HepG2 (cell line): ENCODE measurements around the gene SPINT4. TPM values are rescaled to one million over a fixed set of nuclear protein-coding genes. Genes with fewer than 3 reads are reported as not detected.
A peak's percentile ranks its signal among the peaks of the same experiment; 100 is the strongest.

ENCODE experiments used
- CERS6 ChIP-seq: sonication (generic); formaldehyde crosslinking; IDR thresholded peaks from 2 replicates; pipeline ENCODE4 v1.5.0; 2020; ENCODE audit warnings: missing genetic modification reagents
- FOSL2 ChIP-seq: sonication (generic); formaldehyde crosslinking; IDR thresholded peaks from 2 replicates; pipeline ENCODE4 v1.4.0; 2020; ENCODE audit warnings: missing genetic modification reagents
- FOXJ3 ChIP-seq: sonication (generic); formaldehyde crosslinking; IDR thresholded peaks from 2 replicates; pipeline ENCODE4 v1.4.0; 2020; ENCODE audit warnings: missing genetic modification reagents, mild to moderate bottlenecking, borderline replicate concordance
- FOXM1 ChIP-seq: sonication (generic); formaldehyde crosslinking; IDR thresholded peaks from 2 replicates; pipeline ENCODE4 v1.5.0; 2020; ENCODE audit warnings: missing genetic modification reagents
- ISX ChIP-seq: sonication (generic); formaldehyde crosslinking; conservative IDR thresholded peaks from 2 replicates; pipeline ENCODE4 v1.5.0; 2020; ENCODE audit warnings: missing genetic modification reagents
- MIER2 ChIP-seq: IDR thresholded peaks from 2 replicates; pipeline ENCODE4 v1.6.1; 2016; ENCODE audit warnings: missing biosample characterization, missing genetic modification reagents
- NCOA2 ChIP-seq: sonication (generic); formaldehyde crosslinking; IDR thresholded peaks from 2 replicates; pipeline ENCODE4 v1.8.0; 2022; ENCODE audit warnings: inconsistent platforms
- ONECUT2 ChIP-seq: sonication (generic); formaldehyde crosslinking; IDR thresholded peaks from 2 replicates; pipeline ENCODE4 v1.4.0; 2020; ENCODE audit warnings: missing genetic modification reagents
- PCBP1 ChIP-seq: fragments of 200-400 bp; formaldehyde crosslinking; IDR thresholded peaks from 2 replicates; pipeline ENCODE4 v1.6.1; 2017; ENCODE audit warnings: mild to moderate bottlenecking, low read depth, low read length, borderline replicate concordance
- RARA ChIP-seq: IDR thresholded peaks from 2 replicates; pipeline ENCODE4 v1.6.1; 2016; ENCODE audit warnings: missing genetic modification reagents, missing compliant biosample characterization
- RELA ChIP-seq: sonication (generic); formaldehyde crosslinking; IDR thresholded peaks from 2 replicates; pipeline ENCODE4 v1.4.0; 2020; ENCODE audit warnings: missing genetic modification reagents
- SRY ChIP-seq: sonication (generic); formaldehyde crosslinking; IDR thresholded peaks from 2 replicates; pipeline ENCODE4 v1.8.0; 2022; ENCODE audit warnings: mild to moderate bottlenecking, missing genetic modification reagents
- THYN1 ChIP-seq: sonication (generic); formaldehyde crosslinking; IDR thresholded peaks from 2 replicates; pipeline ENCODE4 v1.8.1; 2023; ENCODE audit warnings: low read depth, mild to moderate bottlenecking, moderate library complexity, missing genetic modification reagents, borderline replicate concordance
- ZFAT ChIP-seq: sonication (generic); formaldehyde crosslinking; conservative IDR thresholded peaks from 2 replicates; pipeline ENCODE4 v1.8.1; 2023; ENCODE audit warnings: missing genetic modification reagents, inconsistent platforms
- ZFP90 ChIP-seq: sonication (generic); formaldehyde crosslinking; IDR thresholded peaks from 2 replicates; pipeline ENCODE4 v1.8.0; 2022; ENCODE audit warnings: missing genetic modification reagents, mild to moderate bottlenecking, inconsistent platforms, borderline replicate concordance
- ZNF124 ChIP-seq: sonication (generic); formaldehyde crosslinking; IDR thresholded peaks from 2 replicates; pipeline ENCODE4 v1.4.0; 2020; ENCODE audit warnings: missing genetic modification reagents
- ZNF260 ChIP-seq: sonication (generic); formaldehyde crosslinking; IDR thresholded peaks from 2 replicates; pipeline ENCODE4 v1.4.0; 2020; ENCODE audit warnings: missing genetic modification reagents, low read depth, mild to moderate bottlenecking, borderline replicate concordance
- ZNF546 ChIP-seq: sonication (generic); formaldehyde crosslinking; conservative IDR thresholded peaks from 2 replicates; pipeline ENCODE4 v1.8.1; 2023; ENCODE audit warnings: mild to moderate bottlenecking, missing genetic modification reagents
- ZNF550 ChIP-seq: sonication (generic); formaldehyde crosslinking; IDR thresholded peaks from 2 replicates; pipeline ENCODE4 v1.4.0; 2020; ENCODE audit warnings: mild to moderate bottlenecking, missing genetic modification reagents, borderline replicate concordance
- ZNF761 ChIP-seq: sonication (generic); formaldehyde crosslinking; conservative IDR thresholded peaks from 2 replicates; pipeline ENCODE4 v1.4.0; 2020; ENCODE audit warnings: mild to moderate bottlenecking, missing genetic modification reagents
- ZNF772 ChIP-seq: sonication (generic); formaldehyde crosslinking; IDR thresholded peaks from 2 replicates; pipeline ENCODE4 v1.5.0; 2020; ENCODE audit warnings: mild to moderate bottlenecking, missing genetic modification reagents
- polyA plus RNA-seq, 8 experiments: library from polyadenylated mRNA; depleted of rRNA in 3 of 8; stranded (reverse) in 7 of 8; unstranded in 1 of 8; fragments of >200 nt; fragmentation: Illumina TruSeq in 4 of 8; extraction: Trizol in 4 of 8; gene quantifications; 2 replicates each; pipeline versions ENCODE4 v1.2.1 to v1.2.3, GENCODE V29; 2011 to 2016; ENCODE audit warnings: low read depth in 4 of 8, missing spikeins in 1 of 8, mixed read lengths in 1 of 8; ENCODE audit not compliant: insufficient read depth in 1 of 8
- total RNA-seq, 5 experiments: library from RNA; depleted of rRNA; stranded (reverse); fragments of >200 nt; fragmentation: Illumina TruSeq; extraction: Trizol; gene quantifications; 2 replicates each; pipeline ENCODE4 v1.2.3, GENCODE V29; 2016; ENCODE audit warnings: low read depth in 1 of 5
- TF ChIP-seq, protein P1 (sequence below): sonication (generic); formaldehyde crosslinking; IDR thresholded peaks from 2 replicates; pipeline ENCODE4 v1.8.0; 2022; ENCODE audit warnings: missing genetic modification reagents, mild to moderate bottlenecking, inconsistent platforms, borderline replicate concordance
- TF ChIP-seq, protein P2 (sequence below): sonication (generic); formaldehyde crosslinking; IDR thresholded peaks from 2 replicates; pipeline ENCODE4 v1.4.0; 2020; ENCODE audit warnings: missing genetic modification reagents
- TF ChIP-seq, protein P3 (sequence below): sonication (generic); formaldehyde crosslinking; IDR thresholded peaks from 2 replicates; pipeline ENCODE4 v1.5.1; 2020; ENCODE audit warnings: missing genetic modification reagents, mild to moderate bottlenecking, borderline replicate concordance
- TF ChIP-seq, protein P4 (sequence below): sonication (generic); formaldehyde crosslinking; IDR thresholded peaks from 2 replicates; pipeline ENCODE4 v1.5.0; 2020; ENCODE audit warnings: mild to moderate bottlenecking, low read depth, missing genetic modification reagents, borderline replicate concordance
- TF ChIP-seq, protein P5 (sequence below): sonication (generic); formaldehyde crosslinking; IDR thresholded peaks from 2 replicates; pipeline ENCODE4 v1.8.1; 2023; ENCODE audit warnings: mild to moderate bottlenecking, missing genetic modification reagents

Gene SPINT4
- total and polyA plus RNA-seq, 2 of the 13 experiments (the other 11 are each of a cell fraction or from before 2014, with no cell fraction given) = not detected

DNA sequence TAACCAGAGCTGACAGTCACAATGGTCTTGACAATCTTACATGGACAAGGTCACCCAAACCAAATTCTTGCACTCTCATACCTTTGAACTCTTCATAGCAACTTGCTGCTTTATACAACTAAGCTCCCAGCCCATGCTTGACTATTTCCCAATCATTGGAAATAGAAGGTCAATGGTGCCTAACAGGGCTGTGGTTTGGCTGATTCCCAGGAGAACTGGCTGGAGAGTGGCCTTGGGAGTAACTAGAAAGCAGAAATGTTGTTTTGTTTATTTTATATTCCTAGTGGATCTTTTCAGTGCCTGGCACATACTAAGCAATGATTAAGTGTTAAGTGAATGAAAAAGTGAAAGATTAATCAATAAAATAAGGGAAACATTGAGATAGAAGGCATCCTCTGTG lies 3.0 kb downstream of the SPINT4 start (continued):
- no peak for TF ChIP-seq ZFAT
- no peak for TF ChIP-seq ZFP90 (CRISPR knock-in tag)
- peak; percentile 91 for TF ChIP-seq RARA
- TF ChIP-seq ISX (CRISPR knock-in tag) = no peak
- TF ChIP-seq THYN1 = no peak
- TF ChIP-seq ZNF124 (CRISPR knock-in tag) = peak; percentile 60; the same call in 1 of the 2 replicates
- TF ChIP-seq ZNF761 (CRISPR knock-in tag) = no peak
- TF ChIP-seq NCOA2 (CRISPR knock-in tag) = peak; percentile 84
- TF ChIP-seq CERS6 = no peak
- no peak for TF ChIP-seq SRY (CRISPR knock-in tag)
- TF ChIP-seq RELA (CRISPR knock-in tag) = no peak
- TF ChIP-seq ZNF772 = no peak
- no peak for TF ChIP-seq ZNF260
- peak; percentile 54; the same call in 1 of the 2 replicates for TF ChIP-seq ONECUT2
- TF ChIP-seq ZNF550 (CRISPR knock-in tag) = no peak
- TF ChIP-seq, protein P1, sequence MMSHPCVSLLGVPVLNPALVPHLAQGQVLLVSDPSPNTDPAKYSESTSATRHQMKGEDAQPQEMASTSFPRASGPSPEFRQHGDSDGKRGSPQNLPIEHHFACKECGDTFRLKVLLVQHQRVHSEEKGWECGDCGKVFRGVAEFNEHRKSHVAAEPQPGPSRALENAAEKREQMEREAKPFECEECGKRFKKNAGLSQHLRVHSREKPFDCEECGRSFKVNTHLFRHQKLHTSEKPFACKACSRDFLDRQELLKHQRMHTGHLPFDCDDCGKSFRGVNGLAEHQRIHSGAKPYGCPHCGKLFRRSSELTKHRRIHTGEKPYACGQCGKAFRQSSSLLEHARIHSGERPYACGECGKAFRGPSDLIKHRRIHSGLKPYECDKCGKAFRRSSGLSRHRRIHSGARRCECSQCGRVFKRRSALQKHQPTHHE (CRISPR knock-in tag) = no peak
- TF ChIP-seq, protein P2, sequence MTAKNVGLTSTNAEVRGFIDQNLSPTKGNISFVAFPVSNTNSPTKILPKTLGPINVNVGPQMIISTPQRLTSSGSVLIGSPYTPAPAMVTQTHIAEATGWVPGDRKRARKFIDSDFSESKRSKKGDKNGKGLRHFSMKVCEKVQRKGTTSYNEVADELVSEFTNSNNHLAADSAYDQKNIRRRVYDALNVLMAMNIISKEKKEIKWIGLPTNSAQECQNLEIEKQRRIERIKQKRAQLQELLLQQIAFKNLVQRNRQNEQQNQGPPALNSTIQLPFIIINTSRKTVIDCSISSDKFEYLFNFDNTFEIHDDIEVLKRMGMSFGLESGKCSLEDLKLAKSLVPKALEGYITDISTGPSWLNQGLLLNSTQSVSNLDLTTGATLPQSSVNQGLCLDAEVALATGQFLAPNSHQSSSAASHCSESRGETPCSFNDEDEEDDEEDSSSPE (CRISPR knock-in tag) = peak; percentile 17; the same call in 1 of the 2 replicates
- TF ChIP-seq ZNF546 (CRISPR knock-in tag) = no peak
- TF ChIP-seq, protein P3, sequence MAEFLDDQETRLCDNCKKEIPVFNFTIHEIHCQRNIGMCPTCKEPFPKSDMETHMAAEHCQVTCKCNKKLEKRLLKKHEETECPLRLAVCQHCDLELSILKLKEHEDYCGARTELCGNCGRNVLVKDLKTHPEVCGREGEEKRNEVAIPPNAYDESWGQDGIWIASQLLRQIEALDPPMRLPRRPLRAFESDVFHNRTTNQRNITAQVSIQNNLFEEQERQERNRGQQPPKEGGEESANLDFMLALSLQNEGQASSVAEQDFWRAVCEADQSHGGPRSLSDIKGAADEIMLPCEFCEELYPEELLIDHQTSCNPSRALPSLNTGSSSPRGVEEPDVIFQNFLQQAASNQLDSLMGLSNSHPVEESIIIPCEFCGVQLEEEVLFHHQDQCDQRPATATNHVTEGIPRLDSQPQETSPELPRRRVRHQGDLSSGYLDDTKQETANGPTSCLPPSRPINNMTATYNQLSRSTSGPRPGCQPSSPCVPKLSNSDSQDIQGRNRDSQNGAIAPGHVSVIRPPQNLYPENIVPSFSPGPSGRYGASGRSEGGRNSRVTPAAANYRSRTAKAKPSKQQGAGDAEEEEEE (CRISPR knock-in tag) = no peak
- TF ChIP-seq MIER2 (CRISPR knock-in tag) = peak; percentile 74; the same call in 1 of the 2 replicates
- TF ChIP-seq, protein P4, sequence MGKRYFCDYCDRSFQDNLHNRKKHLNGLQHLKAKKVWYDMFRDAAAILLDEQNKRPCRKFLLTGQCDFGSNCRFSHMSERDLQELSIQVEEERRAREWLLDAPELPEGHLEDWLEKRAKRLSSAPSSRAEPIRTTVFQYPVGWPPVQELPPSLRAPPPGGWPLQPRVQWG (CRISPR knock-in tag) = no peak
- no peak for TF ChIP-seq PCBP1
- no peak for TF ChIP-seq FOXM1 (CRISPR knock-in tag)
- TF ChIP-seq FOXJ3 = peak; percentile 83; the same call in 1 of the 2 replicates
- TF ChIP-seq, protein P5, sequence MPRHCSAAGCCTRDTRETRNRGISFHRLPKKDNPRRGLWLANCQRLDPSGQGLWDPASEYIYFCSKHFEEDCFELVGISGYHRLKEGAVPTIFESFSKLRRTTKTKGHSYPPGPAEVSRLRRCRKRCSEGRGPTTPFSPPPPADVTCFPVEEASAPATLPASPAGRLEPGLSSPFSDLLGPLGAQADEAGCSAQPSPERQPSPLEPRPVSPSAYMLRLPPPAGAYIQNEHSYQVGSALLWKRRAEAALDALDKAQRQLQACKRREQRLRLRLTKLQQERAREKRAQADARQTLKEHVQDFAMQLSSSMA (CRISPR knock-in tag) = no peak
- TF ChIP-seq FOSL2 = peak; percentile 73
